GM12872 (cell line): ENCODE measurements around the gene SELENOO.

Experiments used
- CTCF ChIP-seq: IDR thresholded peaks from 3 replicates; pipeline ENCODE4 v1.5.1; 2011; ENCODE audit warnings: low read depth, mild to moderate bottlenecking, low read length, moderate library complexity; ENCODE audit not compliant: insufficient read depth

The SELENOO gene

GRCh38 chr22:50175191-50175461 lies 25.7 kb upstream of the SELENOO start:
- TF ChIP-seq CTCF: no peak

- no peak for TF ChIP-seq CTCF
These were observed 24.6 kb upstream of the SELENOO start for GRCh38 chr22:50175921-50176849.

GRCh38 chr22:50176850-50177536 lies 23.8 kb upstream of the SELENOO start:
- no peak for TF ChIP-seq CTCF

- no peak for TF ChIP-seq CTCF
These were observed 23.0 kb upstream of the SELENOO start for GRCh38 chr22:50177537-50178470.

GRCh38 chr22:50178471-50178864 lies 22.3 kb upstream of the SELENOO start:
- TF ChIP-seq CTCF: no peak

- TF ChIP-seq CTCF: no peak
These were observed 21.6 kb upstream of the SELENOO start for GRCh38 chr22:50178871-50179869.
